Lung (tissue), 12 donors: ENCODE data around the gene PPBP. TPM values are rescaled to one million over a fixed set of nuclear protein-coding genes. Genes with fewer than 3 reads are reported as not detected.

ENCODE experiments used
- ATAC-seq: fragments of 200-7000 bp; cut with Tn5 transposase; one replicate; pipeline ENCODE4 v1.9.1; 2020; ENCODE audit warnings: moderate number of reproducible peaks; ENCODE audit not compliant: insufficient read depth, low FRiP score
- DNase-seq, 3 donors: peaks; one replicate each; pipeline ENCODE4 v3.0.0-alpha.2; 2013 to 2017
- H3K27ac ChIP-seq, 2 donors: one replicate each; pipeline ENCODE4 v1.5.1; 2013; ENCODE audit warnings: mild to moderate bottlenecking in 2 of 2, moderate library complexity in 2 of 2, control low read depth in 1 of 2, inconsistent platforms in 1 of 2, low read depth in 1 of 2, low read length in 1 of 2
- H3K27me3 ChIP-seq, 3 donors: one replicate each; pipeline ENCODE4 v1.5.1; 2013; ENCODE audit warnings: low read length in 2 of 3; ENCODE audit not compliant: control insufficient read depth in 3 of 3, insufficient read depth in 3 of 3
- H3K36me3 ChIP-seq, 4 donors: one replicate each; pipeline ENCODE4 v1.5.1; 2013; ENCODE audit warnings: low read length in 4 of 4, mild to moderate bottlenecking in 1 of 4, moderate library complexity in 1 of 4; ENCODE audit not compliant: control insufficient read depth in 4 of 4, insufficient read depth in 4 of 4
- H3K4me1 ChIP-seq, 5 donors: one replicate each; pipeline ENCODE4 v1.5.1; 2013; ENCODE audit warnings: low read length in 5 of 5, mild to moderate bottlenecking in 2 of 5, moderate library complexity in 1 of 5; ENCODE audit not compliant: control insufficient read depth in 5 of 5, insufficient read depth in 5 of 5
- H3K4me3 ChIP-seq: one replicate; pipeline ENCODE4 v1.5.1; 2013; ENCODE audit warnings: mild to moderate bottlenecking, control low read depth, moderate library complexity
- H3K9ac ChIP-seq, 2 donors: one replicate each; pipeline ENCODE4 v1.5.1; 2013; ENCODE audit warnings: low read length in 2 of 2, control low read depth in 1 of 2; ENCODE audit not compliant: insufficient read depth in 1 of 2
- H3K9me3 ChIP-seq, 4 donors: one replicate each; pipeline ENCODE4 v1.5.1; 2013; ENCODE audit warnings: low read length in 3 of 4, mild to moderate bottlenecking in 1 of 4, moderate library complexity in 1 of 4; ENCODE audit not compliant: control insufficient read depth in 4 of 4, insufficient read depth in 3 of 4
- WGBS, 2 donors: extraction: QIAGEN DNeasy Blood & Tissue Kit; methylation state at CpG; one replicate each; pipeline ENCODE4 v1.1.7; 2013; 5-methylcytosine and 5-hydroxymethylcytosine counted together
- polyA plus RNA-seq, 2 donors: library from polyadenylated mRNA; stranded (reverse); fragments of 200-250 nt; gene quantifications; one replicate each; pipeline ENCODE4 v1.2.1, GENCODE V29; 2013
- total RNA-seq, 2 donors: library from RNA; depleted of rRNA in 1 of 2; stranded (reverse); fragments of >200 nt in 1 of 2; gene quantifications; one replicate each; pipeline ENCODE4 v1.2.1, GENCODE V29; 2014 to 2021
- TF ChIP-seq, protein P1 (sequence below): IDR thresholded peaks from 2 replicates; pipeline ENCODE4 v1.5.1; 2012; ENCODE audit warnings: mild to moderate bottlenecking; ENCODE audit errors: control extremely low read depth, extremely low read depth
- donor health status: control.
- donor health status: control.
- donor health status: Bipolar disorder and iron deficiency.
- donor health status: healthy.
- donor health status: DM: yes; HTN: yes; CAD: no.

Gene PPBP
- total and polyA plus RNA-seq, 4 donors: 1.9 to 43.5 (median 7.4) TPM

DNA sequence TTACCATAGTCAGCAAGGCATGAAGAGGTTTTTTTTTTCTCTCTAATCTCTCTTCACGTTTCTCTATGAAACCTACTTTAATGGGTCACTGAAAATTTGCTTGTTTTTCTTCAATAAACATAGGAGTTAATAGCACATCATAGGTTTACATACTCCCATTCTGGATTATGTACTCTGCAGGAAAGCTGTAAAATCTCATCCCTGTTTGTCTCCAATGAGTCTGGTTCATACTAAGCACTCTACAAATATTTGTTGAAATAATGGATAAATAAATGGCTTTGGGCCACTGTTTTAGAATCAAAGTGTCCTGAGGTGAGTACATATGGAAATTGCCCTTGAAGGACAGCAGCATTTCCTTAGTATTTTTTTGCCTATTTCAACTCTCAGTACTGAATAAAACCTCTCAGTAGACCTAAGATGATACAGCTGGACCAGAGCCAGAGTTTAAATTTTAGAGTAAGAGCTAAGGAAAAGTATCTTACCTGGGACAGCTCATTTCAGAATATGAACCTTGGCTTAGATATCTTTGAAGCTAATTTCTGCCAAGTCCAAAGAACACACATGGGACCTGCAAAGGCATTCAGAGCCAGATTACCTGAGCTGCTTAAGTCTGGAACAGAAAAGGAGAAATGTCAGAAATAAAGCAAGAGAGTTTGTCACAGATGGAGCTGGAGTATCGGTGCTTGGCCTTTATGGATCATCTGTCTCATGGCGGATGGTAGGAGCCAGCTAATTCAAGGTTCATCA is 40.6 kb downstream of the PPBP start:
- no peak overlapping the region for H3K9ac ChIP-seq
- TF ChIP-seq, protein P1, sequence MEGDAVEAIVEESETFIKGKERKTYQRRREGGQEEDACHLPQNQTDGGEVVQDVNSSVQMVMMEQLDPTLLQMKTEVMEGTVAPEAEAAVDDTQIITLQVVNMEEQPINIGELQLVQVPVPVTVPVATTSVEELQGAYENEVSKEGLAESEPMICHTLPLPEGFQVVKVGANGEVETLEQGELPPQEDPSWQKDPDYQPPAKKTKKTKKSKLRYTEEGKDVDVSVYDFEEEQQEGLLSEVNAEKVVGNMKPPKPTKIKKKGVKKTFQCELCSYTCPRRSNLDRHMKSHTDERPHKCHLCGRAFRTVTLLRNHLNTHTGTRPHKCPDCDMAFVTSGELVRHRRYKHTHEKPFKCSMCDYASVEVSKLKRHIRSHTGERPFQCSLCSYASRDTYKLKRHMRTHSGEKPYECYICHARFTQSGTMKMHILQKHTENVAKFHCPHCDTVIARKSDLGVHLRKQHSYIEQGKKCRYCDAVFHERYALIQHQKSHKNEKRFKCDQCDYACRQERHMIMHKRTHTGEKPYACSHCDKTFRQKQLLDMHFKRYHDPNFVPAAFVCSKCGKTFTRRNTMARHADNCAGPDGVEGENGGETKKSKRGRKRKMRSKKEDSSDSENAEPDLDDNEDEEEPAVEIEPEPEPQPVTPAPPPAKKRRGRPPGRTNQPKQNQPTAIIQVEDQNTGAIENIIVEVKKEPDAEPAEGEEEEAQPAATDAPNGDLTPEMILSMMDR: no peak
- H3K27me3 ChIP-seq: peaks cover 2 to 32% (median 16%) of the 10 kb centered on the region in 3 donors
- peaks cover 0 to 4% (median 0%) of the 10 kb centered on the region in 5 donors for H3K4me1 ChIP-seq
- no peak for DNase-seq
- H3K27ac ChIP-seq: no peak overlapping the region
- WGBS, 2 donors: 76 to 86% methylated on average over 3 of the region's 3 CpGs
- no peaks in the 10 kb centered on the region for H3K36me3 ChIP-seq
- ATAC-seq: no peak
- no peaks in the 10 kb centered on the region for H3K9me3 ChIP-seq
- H3K4me3 ChIP-seq: no peak overlapping the region

DNA sequence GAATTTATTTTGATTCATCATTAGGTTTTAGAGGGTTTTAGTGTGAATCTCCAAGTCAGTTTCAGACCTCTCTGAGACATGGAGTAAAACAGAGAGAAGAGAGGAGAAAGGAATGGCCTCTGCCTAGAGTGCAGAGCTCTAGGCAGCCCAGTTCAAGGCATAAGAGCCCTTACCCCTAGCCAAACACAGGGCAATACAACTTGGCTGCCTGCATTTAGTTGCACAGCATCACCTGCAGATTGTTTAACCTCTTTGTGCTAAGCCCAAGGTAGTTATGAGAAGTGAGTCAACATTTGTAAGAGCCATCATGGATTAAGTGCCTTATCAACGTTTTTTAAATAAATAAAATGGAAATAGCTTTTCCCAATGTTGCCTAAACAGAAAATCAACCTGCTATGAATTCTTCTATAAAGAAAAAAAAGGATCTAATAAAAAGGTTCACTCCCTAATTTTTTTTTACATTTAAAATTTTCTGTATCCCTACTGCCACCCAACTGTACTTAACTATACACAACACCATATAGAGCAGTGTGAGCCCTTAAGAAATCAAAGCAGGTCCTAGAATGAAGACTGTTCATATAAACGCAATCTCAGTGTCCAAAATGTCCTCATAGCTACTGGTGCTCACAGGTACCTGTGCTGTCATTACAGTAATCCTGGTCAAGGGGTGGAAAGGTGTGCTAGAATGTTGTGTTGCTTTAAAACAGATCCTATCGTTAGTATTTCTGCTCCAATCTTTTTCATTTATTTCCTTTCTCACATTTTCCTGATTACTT is 42.1 kb downstream of the PPBP start:
- TF ChIP-seq, protein P1: no peak
- Histone ChIP-seq H3K4me1 (peaks cover 0 to 4% (median 0%) of the 10 kb centered on the region in 5 donors), H3K27ac (no peak overlapping the region), H3K4me3 (no peak overlapping the region), H3K9ac (no peak overlapping the region), H3K36me3 (no peaks in the 10 kb centered on the region), H3K27me3 (peaks cover 2 to 32% (median 18%) of the 10 kb centered on the region in 3 donors), H3K9me3 (no peaks in the 10 kb centered on the region)
- 56 to 79% methylated on average over 3 of the region's 3 CpGs for WGBS, 2 donors
- DNase-seq (peak in 2 of 3 donors; percentile 18 to 44), ATAC-seq (peak; percentile 77)

DNA sequence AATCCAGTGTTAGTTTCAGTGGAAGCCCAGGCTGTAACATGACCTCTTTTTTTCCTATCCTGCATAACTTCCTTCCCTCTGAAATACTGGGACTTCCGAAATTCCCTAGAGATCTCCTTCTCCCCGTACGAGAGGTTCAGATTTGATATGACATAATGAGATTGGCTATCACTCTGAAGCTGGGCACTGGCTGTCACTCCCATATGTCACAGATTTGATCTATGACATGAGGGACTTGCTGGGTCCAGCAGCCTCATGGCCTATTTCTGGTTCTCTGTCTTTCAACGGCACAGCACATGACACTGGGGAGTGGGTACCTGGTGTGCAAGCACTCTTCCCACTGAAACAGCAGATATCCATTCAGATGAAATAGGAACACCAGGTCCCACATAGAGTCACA is 42.9 kb downstream of the PPBP start:
- DNase-seq (no peak), ATAC-seq (no peak)
- no peak overlapping the region for H3K9ac ChIP-seq
- no peak overlapping the region for H3K27ac ChIP-seq
- peaks cover 2 to 32% (median 18%) of the 10 kb centered on the region in 3 donors for H3K27me3 ChIP-seq
- H3K9me3 ChIP-seq: no peaks in the 10 kb centered on the region
- peaks cover 0 to 4% (median 0%) of the 10 kb centered on the region in 5 donors for H3K4me1 ChIP-seq
- no peaks in the 10 kb centered on the region for H3K36me3 ChIP-seq
- WGBS, 2 donors: 64 to 81% methylated on average over 4 of the region's 4 CpGs
- no peak overlapping the region for H3K4me3 ChIP-seq
- TF ChIP-seq, protein P1: no peak
